GM23248 (cell line): ENCODE measurements around the gene KCTD15. TPM values are rescaled to one million over a fixed set of nuclear protein-coding genes. Genes with fewer than 3 reads are reported as not detected.

Experiments used
- DNase-seq: peaks from one replicate; pipeline ENCODE4 v3.0.0-alpha.2; 2015
- H2AFZ ChIP-seq: fragments of 200-600 bp; sonication (generic); 2 replicates; pipeline ENCODE4 v1.6.1; 2016; ENCODE audit warnings: antibody characterized with exemption
- H3F3A ChIP-seq: fragments of 200-600 bp; sonication (generic); 2 replicates; pipeline ENCODE4 v1.6.1; 2016; ENCODE audit warnings: mild to moderate bottlenecking, antibody characterized with exemption, mixed run types; ENCODE audit not compliant: insufficient read depth
- H3K27ac ChIP-seq: fragments of 200-600 bp; sonication (generic); 2 replicates; pipeline ENCODE4 v1.5.1; 2016; ENCODE audit warnings: mild to moderate bottlenecking
- H3K27me3 ChIP-seq: fragments of 200-600 bp; sonication (generic); replicated peaks from 2 replicates; pipeline ENCODE4 v1.6.1; 2016; ENCODE audit warnings: mild to moderate bottlenecking; ENCODE audit not compliant: insufficient read depth
- H3K36me3 ChIP-seq: fragments of 200-600 bp; sonication (generic); 2 replicates; pipeline ENCODE4 v1.6.1; 2016; ENCODE audit warnings: low read depth, mild to moderate bottlenecking
- H3K4me1 ChIP-seq: fragments of 200-600 bp; sonication (generic); 2 replicates; pipeline ENCODE4 v1.6.1; 2016; ENCODE audit warnings: mild to moderate bottlenecking; ENCODE audit not compliant: insufficient read depth
- H3K4me2 ChIP-seq: fragments of 200-600 bp; sonication (generic); one replicate; pipeline ENCODE4 v1.6.1; 2016; ENCODE audit warnings: mild to moderate bottlenecking; ENCODE audit not compliant: unreplicated experiment
- H3K4me3 ChIP-seq: fragments of 200-600 bp; sonication (generic); 2 replicates; pipeline ENCODE4 v1.5.1; 2016; ENCODE audit warnings: mild to moderate bottlenecking
- H3K79me2 ChIP-seq: fragments of 200-600 bp; sonication (generic); 2 replicates; pipeline ENCODE4 v1.6.1; 2016; ENCODE audit warnings: mild to moderate bottlenecking; ENCODE audit not compliant: insufficient read depth
- H3K9ac ChIP-seq: fragments of 200-600 bp; sonication (generic); 2 replicates; pipeline ENCODE4 v1.6.1; 2016; ENCODE audit warnings: mild to moderate bottlenecking
- H3K9me2 ChIP-seq: fragments of 200-600 bp; sonication (generic); 2 replicates; pipeline ENCODE4 v1.6.1; 2016; ENCODE audit warnings: mixed run types, mild to moderate bottlenecking, moderate library complexity; ENCODE audit not compliant: insufficient read depth
- H3K9me3 ChIP-seq: fragments of 200-600 bp; sonication (generic); one replicate; pipeline ENCODE4 v1.6.1; 2017; ENCODE audit warnings: low read depth
- H4K20me1 ChIP-seq: fragments of 200-600 bp; sonication (generic); 2 replicates; pipeline ENCODE4 v1.6.0; 2016; ENCODE audit not compliant: insufficient read depth
- EZH2 ChIP-seq: fragments of 200-600 bp; sonication (generic); IDR thresholded peaks from 2 replicates; pipeline ENCODE4 v1.6.1; 2018; ENCODE audit warnings: antibody characterized with exemption, mild to moderate bottlenecking; ENCODE audit not compliant: insufficient read depth, poor library complexity, severe bottlenecking
- EZH2phosphoT487 ChIP-seq: fragments of 200-600 bp; sonication (generic); IDR thresholded peaks from 2 replicates; pipeline ENCODE4 v1.6.1; 2018; ENCODE audit warnings: antibody characterized with exemption, moderate library complexity, mild to moderate bottlenecking, low read depth; ENCODE audit not compliant: insufficient read depth
- WGBS, 2 experiments: methylation state at CpG; one replicate each; pipeline ENCODE4 v1.1.6; 2015 to 2017; ENCODE audit warnings: low lambda C conversion rate in 2 of 2, low coverage in 1 of 2; ENCODE audit errors: missing lambda C conversion rate in 2 of 2; 5-methylcytosine and 5-hydroxymethylcytosine counted together
- in situ Hi-C: fragments of 300-500 bp; cut with MboI; formaldehyde crosslinking; loops from 2 replicates; pipeline ENCODE4 v1.15.0; 2020
- polyA plus RNA-seq: library from polyadenylated mRNA; unstranded; fragments of >200 nt; fragmentation: Nextera tagmentation; extraction: Ambion mirVana; gene quantifications from 2 replicates; pipeline ENCODE4 v1.2.1, GENCODE V29; 2016
- total RNA-seq: library from RNA; depleted of rRNA; stranded (reverse); fragments of >200 nt; shearing (Covaris generic); gene quantifications from 2 replicates; pipeline ENCODE4 v1.2.3, GENCODE V29; 2014

The KCTD15 gene
- total and polyA plus RNA-seq, 2 experiments from 2014 or later: 7.5 to 117 TPM

GRCh38 chr19:33798681-33799111 is 2.0 kb downstream of the KCTD15 start:
- peaks cover 8% of the 10 kb centered on the region; the same call in 1 of the 2 replicates for H3K4me1 ChIP-seq
- DNase-seq: no peak
- no peaks in the 10 kb centered on the region for H3K79me2 ChIP-seq
- TF ChIP-seq EZH2: no peak
- no peak for TF ChIP-seq EZH2phosphoT487
- no peak overlapping the region for H3K4me2 ChIP-seq
- no peak overlapping the region for H2AFZ ChIP-seq
- H3K27ac ChIP-seq: no peak overlapping the region
- in situ Hi-C loops: loop anchor here (25.0 kb wide), 1 partner anchor 539 kb away; no protein-coding TSS in a partner anchor
- H3K9me2 ChIP-seq: no peaks in the 10 kb centered on the region
- no peaks in the 10 kb centered on the region for H4K20me1 ChIP-seq
- no peaks in the 10 kb centered on the region for H3F3A ChIP-seq
- peak overlapping the region; percentile 83; the same call in 1 of the 2 replicates for H3K4me3 ChIP-seq
- 78 to 89% methylated on average over 12 of the region's 12 CpGs for WGBS, 2 experiments
- H3K9ac ChIP-seq: no peak overlapping the region
- no peaks in the 10 kb centered on the region for H3K27me3 ChIP-seq
- no peaks in the 10 kb centered on the region; the same call in 1 of the 2 replicates for H3K36me3 ChIP-seq
- H3K9me3 ChIP-seq: no peaks in the 10 kb centered on the region

GRCh38 chr19:33799476-33799875 is 2.8 kb downstream of the KCTD15 start:
- Histone ChIP-seq H3K4me2 (no peak overlapping the region), H3K36me3 (no peaks in the 10 kb centered on the region; the same call in 1 of the 2 replicates), H3K4me3 (no peak overlapping the region), H3K27me3 (no peaks in the 10 kb centered on the region), H4K20me1 (no peaks in the 10 kb centered on the region), H3K9ac (no peak overlapping the region), H3K9me2 (no peaks in the 10 kb centered on the region), H2AFZ (no peak overlapping the region), H3K79me2 (peaks cover 1% of the 10 kb centered on the region; the same call in 1 of the 2 replicates), H3K4me1 (peaks cover 5% of the 10 kb centered on the region; the same call in 1 of the 2 replicates), H3F3A (no peaks in the 10 kb centered on the region), H3K27ac (no peak overlapping the region), H3K9me3 (no peaks in the 10 kb centered on the region)
- TF ChIP-seq EZH2phosphoT487 (no peak), EZH2 (no peak)
- DNase-seq: no peak
- in situ Hi-C loops: loop anchor here (25.0 kb wide), 1 partner anchor 538 kb away; no protein-coding TSS in a partner anchor
- 95 to 99% methylated on average over 5 of the region's 5 CpGs for WGBS, 2 experiments

GRCh38 chr19:33800012-33800680 is 3.5 kb downstream of the KCTD15 start:
- Histone ChIP-seq H3K4me1 (no peaks in the 10 kb centered on the region), H3K27ac (no peak overlapping the region), H4K20me1 (no peaks in the 10 kb centered on the region), H3K9me2 (no peaks in the 10 kb centered on the region), H3K9ac (no peak overlapping the region), H3K27me3 (no peaks in the 10 kb centered on the region), H2AFZ (no peak overlapping the region), H3K4me3 (no peak overlapping the region), H3K36me3 (no peaks in the 10 kb centered on the region; the same call in 1 of the 2 replicates), H3K4me2 (no peak overlapping the region), H3K9me3 (no peaks in the 10 kb centered on the region), H3F3A (no peaks in the 10 kb centered on the region), H3K79me2 (peaks cover 8% of the 10 kb centered on the region; the same call in 1 of the 2 replicates)
- TF ChIP-seq EZH2 (no peak), EZH2phosphoT487 (no peak)
- no peak for DNase-seq
- in situ Hi-C loops: no loop called here
- WGBS, 2 experiments: 91 to 97% methylated on average over 16 of the region's 16 CpGs

DNA sequence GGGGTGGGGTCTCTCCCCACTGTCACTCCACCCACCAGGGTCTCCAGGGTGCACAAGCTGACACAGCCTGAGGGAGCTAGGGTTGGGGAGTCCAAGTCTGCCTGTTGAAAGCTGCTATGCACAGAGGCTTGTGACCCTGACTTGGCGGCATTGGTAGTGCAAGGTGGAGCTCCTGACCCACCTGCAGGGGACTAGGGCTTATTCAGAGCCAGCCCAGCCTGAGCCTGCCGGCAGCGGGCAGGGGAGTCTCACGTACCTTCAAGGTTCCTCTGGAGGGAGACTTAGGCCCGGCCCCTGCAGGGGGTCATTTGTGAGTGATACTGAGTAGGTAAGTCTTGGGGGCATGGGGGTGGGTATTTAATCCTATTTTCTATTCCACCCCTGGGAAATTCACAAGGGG is 4.7 kb downstream of the KCTD15 start:
- in situ Hi-C loops: no loop called here
- H3K4me2 ChIP-seq: no peak overlapping the region

More for the DNA sequence above, 4.7 kb downstream of the KCTD15 start:
- Histone ChIP-seq H2AFZ (no peak overlapping the region), H3K4me1 (no peaks in the 10 kb centered on the region), H3K27me3 (no peaks in the 10 kb centered on the region), H4K20me1 (no peaks in the 10 kb centered on the region), H3K27ac (no peak overlapping the region), H3K79me2 (peaks cover 9% of the 10 kb centered on the region; the same call in 1 of the 2 replicates), H3K9ac (no peak overlapping the region), H3K36me3 (no peaks in the 10 kb centered on the region; the same call in 1 of the 2 replicates), H3K9me3 (no peaks in the 10 kb centered on the region), H3K9me2 (no peaks in the 10 kb centered on the region), H3F3A (no peaks in the 10 kb centered on the region), H3K4me3 (no peak overlapping the region)
- 97% methylated on average over 5 of the region's 5 CpGs for WGBS, 2 experiments
- no peak for DNase-seq
- TF ChIP-seq EZH2: no peak
- no peak for TF ChIP-seq EZH2phosphoT487
